Sigmoid colon (tissue), 4 donors: ENCODE measurements around the gene RPL12.
A peak's percentile ranks its signal among the peaks of the same experiment; 100 is the strongest.

Experiments
- EP300 ChIP-seq, 4 donors: sonication (generic); formaldehyde crosslinking; IDR thresholded peaks; one replicate each; pipeline ENCODE4 v1.6.1; 2017; ENCODE audit warnings: antibody characterized with exemption in 4 of 4
- POLR2A ChIP-seq, 2 donors: fragments of 450-650 bp; IDR thresholded peaks; one replicate each; pipeline ENCODE4 v1.6.1; 2016; ENCODE audit warnings: antibody characterized with exemption in 2 of 2, mild to moderate bottlenecking in 2 of 2, moderate library complexity in 2 of 2
- POLR2AphosphoS5 ChIP-seq, 4 donors: sonication (generic); formaldehyde crosslinking; IDR thresholded peaks; one replicate each; pipeline ENCODE4 v1.6.1; 2017; ENCODE audit warnings: antibody characterized with exemption in 4 of 4
- TF ChIP-seq, protein P1 (sequence below), 4 experiments: fragments of 450-650 bp in 3 of 4; fragments of 200-600 bp in 1 of 4; IDR thresholded peaks; one replicate each; pipeline ENCODE4 v1.5.1; 2016 to 2019; ENCODE audit warnings: antibody characterized with exemption in 4 of 4, mild to moderate bottlenecking in 3 of 4, moderate library complexity in 2 of 4

DNA sequence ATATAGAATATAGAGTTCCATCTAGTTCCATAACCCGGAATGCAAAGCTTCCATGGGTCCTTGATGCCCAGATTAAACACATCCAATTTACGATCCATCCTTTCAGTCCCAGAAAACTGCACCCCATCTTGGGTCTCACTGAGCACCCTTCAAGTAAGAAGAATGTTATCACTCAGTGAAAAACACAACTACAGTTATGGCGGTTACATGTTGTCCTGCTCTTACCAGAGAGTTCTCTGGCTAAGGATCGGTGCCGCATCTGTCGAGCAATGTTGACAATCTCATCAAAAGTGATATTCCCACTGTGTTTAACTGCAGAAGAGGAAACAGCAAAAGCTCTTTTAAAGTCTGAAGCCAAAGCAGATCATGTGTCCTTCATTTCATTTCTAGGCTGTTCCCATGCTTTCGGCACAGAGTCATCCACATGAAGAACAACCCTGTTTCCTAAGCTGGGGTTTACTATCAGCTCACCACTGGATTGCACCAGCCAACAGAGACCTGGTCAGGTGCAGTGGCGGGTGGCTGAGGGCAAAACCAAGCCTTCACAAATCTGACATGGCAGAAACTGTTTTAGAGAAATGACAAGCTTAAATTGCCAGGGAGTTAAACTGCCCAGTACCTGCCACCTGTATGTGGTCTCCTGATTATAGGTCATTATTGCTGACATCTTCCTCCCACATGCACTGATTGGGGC lies 2.9 kb downstream of the RPL12 start:
- TF ChIP-seq, protein P1, sequence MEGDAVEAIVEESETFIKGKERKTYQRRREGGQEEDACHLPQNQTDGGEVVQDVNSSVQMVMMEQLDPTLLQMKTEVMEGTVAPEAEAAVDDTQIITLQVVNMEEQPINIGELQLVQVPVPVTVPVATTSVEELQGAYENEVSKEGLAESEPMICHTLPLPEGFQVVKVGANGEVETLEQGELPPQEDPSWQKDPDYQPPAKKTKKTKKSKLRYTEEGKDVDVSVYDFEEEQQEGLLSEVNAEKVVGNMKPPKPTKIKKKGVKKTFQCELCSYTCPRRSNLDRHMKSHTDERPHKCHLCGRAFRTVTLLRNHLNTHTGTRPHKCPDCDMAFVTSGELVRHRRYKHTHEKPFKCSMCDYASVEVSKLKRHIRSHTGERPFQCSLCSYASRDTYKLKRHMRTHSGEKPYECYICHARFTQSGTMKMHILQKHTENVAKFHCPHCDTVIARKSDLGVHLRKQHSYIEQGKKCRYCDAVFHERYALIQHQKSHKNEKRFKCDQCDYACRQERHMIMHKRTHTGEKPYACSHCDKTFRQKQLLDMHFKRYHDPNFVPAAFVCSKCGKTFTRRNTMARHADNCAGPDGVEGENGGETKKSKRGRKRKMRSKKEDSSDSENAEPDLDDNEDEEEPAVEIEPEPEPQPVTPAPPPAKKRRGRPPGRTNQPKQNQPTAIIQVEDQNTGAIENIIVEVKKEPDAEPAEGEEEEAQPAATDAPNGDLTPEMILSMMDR (IDR thresholded peaks at IDR 0.05), result no peak
- no peak for TF ChIP-seq POLR2A (IDR thresholded peaks at IDR 0.05)
- TF ChIP-seq POLR2AphosphoS5 (IDR thresholded peaks at IDR 0.05), result peak in 1 of 4 donors; percentile 13
- TF ChIP-seq EP300 (IDR thresholded peaks at IDR 0.05), result no peak
